ENCODE results near the gene PPFIBP1.

DNA sequence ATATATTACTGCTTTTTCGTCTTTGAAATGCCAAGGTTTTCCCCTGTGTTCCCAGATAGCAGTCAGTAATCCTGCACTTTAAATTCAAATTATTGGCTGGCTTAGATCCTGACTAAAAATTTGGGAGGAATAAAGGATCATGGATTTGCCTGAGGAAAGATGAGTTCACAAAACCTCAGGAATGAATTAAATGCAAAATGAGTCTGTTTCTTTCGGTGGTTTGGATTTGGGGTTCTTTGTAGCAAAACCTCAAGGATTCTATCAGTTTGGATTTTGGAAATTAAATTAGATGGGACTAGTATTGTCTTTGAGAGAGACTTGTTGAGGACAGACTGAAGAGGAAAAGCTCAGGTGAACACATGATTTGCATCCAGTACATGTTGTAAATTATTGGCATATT is 36.1 kb downstream of the PPFIBP1 start:
- TF ChIP-seq CTCF (IDR thresholded peaks at IDR 0.05), result no peak
- TF ChIP-seq POLR2A (IDR thresholded peaks at IDR 0.05), result no peak

All from breast epithelium (tissue), 3 donors.